SK-N-SH treated with all-trans-retinoic acid at 6 μM for 48 hours (cell line): ENCODE measurements around the gene KCNIP4.

Source experiments
- ARNTL ChIP-seq: fragments of 450-650 bp; formaldehyde crosslinking; IDR thresholded peaks from 2 replicates; pipeline ENCODE4 v1.5.0; 2020; ENCODE audit warnings: low read depth, mild to moderate bottlenecking, moderate library complexity, borderline replicate concordance
- ESRRG ChIP-seq: fragments of 250-450 bp; sonication (Bioruptor Pico); IDR thresholded peaks from 2 replicates; pipeline ENCODE4 v1.6.1; 2021; ENCODE audit warnings: mild to moderate bottlenecking
- ISL1 ChIP-seq: fragments of 250-450 bp; sonication (Bioruptor Pico); IDR thresholded peaks from 2 replicates; pipeline ENCODE4 v2.1.2; 2022; ENCODE audit warnings: mild to moderate bottlenecking, moderate library complexity
- PPARA ChIP-seq: fragments of 250-450 bp; sonication (Bioruptor Pico); IDR thresholded peaks from 2 replicates; pipeline ENCODE4 v1.5.0; 2020; ENCODE audit warnings: mild to moderate bottlenecking, borderline replicate concordance
- RARB ChIP-seq: fragments of 250-450 bp; sonication (Bioruptor Pico); IDR thresholded peaks from 2 replicates; pipeline ENCODE4 v1.8.0; 2021; ENCODE audit warnings: mild to moderate bottlenecking, moderate library complexity
- SNAI2 ChIP-seq: fragments of 250-450 bp; sonication (Bioruptor Pico); IDR thresholded peaks from 2 replicates; pipeline ENCODE4 v1.5.0; 2020; ENCODE audit warnings: mild to moderate bottlenecking, moderate library complexity
- ZFP3 ChIP-seq: fragments of 250-450 bp; sonication (Bioruptor Pico); IDR thresholded peaks from 2 replicates; pipeline ENCODE4 v1.5.0; 2020; ENCODE audit warnings: mild to moderate bottlenecking, moderate library complexity
- ZFP30 ChIP-seq: fragments of 450-650 bp; formaldehyde crosslinking; IDR thresholded peaks from 2 replicates; pipeline ENCODE4 v1.5.0; 2022; ENCODE audit warnings: mild to moderate bottlenecking, moderate library complexity
- ZNF70 ChIP-seq: fragments of 450-650 bp; formaldehyde crosslinking; IDR thresholded peaks from 2 replicates; pipeline ENCODE4 v1.5.0; 2020; ENCODE audit warnings: mild to moderate bottlenecking, moderate library complexity
- TF ChIP-seq, protein P1 (sequence below): fragments of 250-450 bp; sonication (Bioruptor Pico); IDR thresholded peaks from 2 replicates; pipeline ENCODE4 v1.8.0; 2021; ENCODE audit warnings: low read depth, mild to moderate bottlenecking, moderate library complexity, borderline replicate concordance
- TF ChIP-seq, protein P2 (sequence below): fragments of 250-450 bp; sonication (Bioruptor Pico); IDR thresholded peaks from 2 replicates; pipeline ENCODE4 v1.5.1; 2020; ENCODE audit warnings: low read depth, mild to moderate bottlenecking, moderate library complexity
- TF ChIP-seq, protein P3 (sequence below): fragments of 250-450 bp; sonication (Bioruptor Pico); IDR thresholded peaks from 2 replicates; pipeline ENCODE4 v1.5.1; 2021; ENCODE audit warnings: mild to moderate bottlenecking, moderate library complexity

DNA sequence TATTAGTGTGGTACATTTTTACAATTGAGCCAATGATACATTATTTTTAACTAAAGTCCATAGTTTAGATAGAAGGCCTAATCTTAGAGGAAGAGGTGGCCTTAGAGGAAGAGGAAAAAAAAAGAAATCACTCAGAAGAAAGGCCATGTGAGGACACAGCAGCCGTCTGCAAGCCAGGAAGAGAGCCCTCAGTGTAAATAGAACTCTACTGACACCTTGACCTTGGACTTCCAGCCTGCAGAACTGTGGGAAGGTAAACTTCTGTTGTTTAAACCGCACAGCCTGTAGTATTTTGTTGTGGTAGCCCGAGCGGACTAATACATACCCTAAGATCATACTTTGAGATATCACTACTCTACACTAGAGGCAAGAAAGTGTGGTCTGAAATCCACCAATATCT lies 5.1 kb upstream of the KCNIP4 start:
- TF ChIP-seq, protein P1, sequence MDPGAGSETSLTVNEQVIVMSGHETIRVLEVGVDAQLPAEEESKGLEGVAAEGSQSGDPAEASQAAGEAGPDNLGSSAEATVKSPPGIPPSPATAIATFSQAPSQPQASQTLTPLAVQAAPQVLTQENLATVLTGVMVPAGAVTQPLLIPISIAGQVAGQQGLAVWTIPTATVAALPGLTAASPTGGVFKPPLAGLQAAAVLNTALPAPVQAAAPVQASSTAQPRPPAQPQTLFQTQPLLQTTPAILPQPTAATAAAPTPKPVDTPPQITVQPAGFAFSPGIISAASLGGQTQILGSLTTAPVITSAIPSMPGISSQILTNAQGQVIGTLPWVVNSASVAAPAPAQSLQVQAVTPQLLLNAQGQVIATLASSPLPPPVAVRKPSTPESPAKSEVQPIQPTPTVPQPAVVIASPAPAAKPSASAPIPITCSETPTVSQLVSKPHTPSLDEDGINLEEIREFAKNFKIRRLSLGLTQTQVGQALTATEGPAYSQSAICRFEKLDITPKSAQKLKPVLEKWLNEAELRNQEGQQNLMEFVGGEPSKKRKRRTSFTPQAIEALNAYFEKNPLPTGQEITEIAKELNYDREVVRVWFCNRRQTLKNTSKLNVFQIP (CRISPR knock-in tag) = no peak
- TF ChIP-seq PPARA (no peak), ZFP3 (CRISPR knock-in tag) (no peak), ESRRG (CRISPR knock-in tag) (no peak), ZNF70 (CRISPR knock-in tag) (no peak), RARB (CRISPR knock-in tag) (no peak), ZFP30 (no peak), SNAI2 (CRISPR knock-in tag) (no peak), ISL1 (CRISPR knock-in tag) (no peak), ARNTL (CRISPR knock-in tag) (no peak)
- TF ChIP-seq, protein P2, sequence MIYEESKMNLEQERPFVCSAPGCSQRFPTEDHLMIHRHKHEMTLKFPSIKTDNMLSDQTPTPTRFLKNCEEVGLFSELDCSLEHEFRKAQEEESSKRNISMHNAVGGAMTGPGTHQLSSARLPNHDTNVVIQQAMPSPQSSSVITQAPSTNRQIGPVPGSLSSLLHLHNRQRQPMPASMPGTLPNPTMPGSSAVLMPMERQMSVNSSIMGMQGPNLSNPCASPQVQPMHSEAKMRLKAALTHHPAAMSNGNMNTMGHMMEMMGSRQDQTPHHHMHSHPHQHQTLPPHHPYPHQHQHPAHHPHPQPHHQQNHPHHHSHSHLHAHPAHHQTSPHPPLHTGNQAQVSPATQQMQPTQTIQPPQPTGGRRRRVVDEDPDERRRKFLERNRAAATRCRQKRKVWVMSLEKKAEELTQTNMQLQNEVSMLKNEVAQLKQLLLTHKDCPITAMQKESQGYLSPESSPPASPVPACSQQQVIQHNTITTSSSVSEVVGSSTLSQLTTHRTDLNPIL = no peak
- TF ChIP-seq, protein P3, sequence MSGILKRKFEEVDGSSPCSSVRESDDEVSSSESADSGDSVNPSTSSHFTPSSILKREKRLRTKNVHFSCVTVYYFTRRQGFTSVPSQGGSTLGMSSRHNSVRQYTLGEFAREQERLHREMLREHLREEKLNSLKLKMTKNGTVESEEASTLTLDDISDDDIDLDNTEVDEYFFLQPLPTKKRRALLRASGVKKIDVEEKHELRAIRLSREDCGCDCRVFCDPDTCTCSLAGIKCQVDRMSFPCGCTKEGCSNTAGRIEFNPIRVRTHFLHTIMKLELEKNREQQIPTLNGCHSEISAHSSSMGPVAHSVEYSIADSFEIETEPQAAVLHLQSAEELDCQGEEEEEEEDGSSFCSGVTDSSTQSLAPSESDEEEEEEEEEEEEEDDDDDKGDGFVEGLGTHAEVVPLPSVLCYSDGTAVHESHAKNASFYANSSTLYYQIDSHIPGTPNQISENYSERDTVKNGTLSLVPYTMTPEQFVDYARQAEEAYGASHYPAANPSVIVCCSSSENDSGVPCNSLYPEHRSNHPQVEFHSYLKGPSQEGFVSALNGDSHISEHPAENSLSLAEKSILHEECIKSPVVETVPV (CRISPR knock-in tag) = no peak
